SU-DHL-6 (cell line): Measurements from ENCODE around the gene PPM1H.

ENCODE experiments used
- CTCF ChIP-seq: fragments of 200-600 bp; sonication (generic); IDR thresholded peaks from one replicate; pipeline ENCODE4 v1.5.1; 2017; ENCODE audit warnings: antibody characterized with exemption, mild to moderate bottlenecking, low read length, moderate library complexity; ENCODE audit not compliant: insufficient read depth, poor library complexity, severe bottlenecking
- EZH2phosphoT487 ChIP-seq: fragments of 200-600 bp; sonication (generic), shearing (Covaris generic); conservative IDR thresholded peaks from 2 replicates; pipeline ENCODE4 v1.6.1; 2018; ENCODE audit warnings: mild to moderate bottlenecking, antibody characterized with exemption, low read length, moderate library complexity, mixed read lengths

GRCh38 chr12:62840806-62841205, 94.1 kb downstream of the PPM1H start:
- TF ChIP-seq CTCF, result no peak
- no peak for TF ChIP-seq EZH2phosphoT487
